Measurements from ENCODE around the gene CYP46A1. TPM values are rescaled to one million over a fixed set of nuclear protein-coding genes. Genes with fewer than 3 reads are reported as not detected.

The CYP46A1 gene
- total RNA-seq, 3 donors from 2014 or later: 0.08 to 0.32 (median 0.14) TPM

DNA sequence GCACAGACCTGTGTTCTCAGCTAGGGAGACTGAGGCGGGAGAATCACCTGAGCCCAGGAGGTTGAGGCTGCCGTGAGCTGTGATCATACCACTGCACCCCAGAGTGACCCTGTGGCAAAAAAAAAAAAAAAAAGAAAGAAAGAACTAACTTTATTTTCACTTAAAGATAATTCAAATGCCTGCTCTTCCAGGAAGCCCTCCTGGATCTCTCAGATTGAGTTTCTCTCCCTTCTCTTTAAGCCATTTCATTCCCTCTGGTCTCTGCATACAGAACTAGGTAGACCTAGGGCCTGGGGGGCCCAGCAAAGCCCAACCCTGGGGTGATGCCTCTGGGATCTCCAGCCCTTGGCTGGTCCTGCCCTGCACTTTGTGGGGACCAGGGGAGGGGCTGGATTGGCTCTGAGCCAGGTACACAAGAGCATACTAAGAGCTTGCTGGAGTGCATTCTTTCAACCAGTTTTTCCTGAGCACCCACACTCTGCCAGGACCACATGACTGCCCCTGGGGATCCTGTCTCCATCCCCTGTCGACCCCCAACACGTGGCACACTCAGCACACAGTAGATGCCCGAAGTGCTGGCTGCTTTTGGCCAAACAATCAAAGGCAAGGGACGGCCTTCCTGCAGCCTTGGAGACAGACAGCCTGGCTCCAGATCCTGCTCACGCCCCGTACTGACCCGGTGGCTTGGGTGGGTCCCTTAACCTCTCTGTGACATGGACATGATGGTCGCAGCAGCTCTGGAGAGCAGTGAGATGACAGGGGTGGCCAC is 52.7 kb downstream of the CYP46A1 start:
- Mint-ChIP-seq H3K4me3 (no peak overlapping the region), H3K9me3 (no peaks in the 10 kb centered on the region), H3K36me3 (ENCODE audit: insufficient read depth) (no peaks in the 10 kb centered on the region), H3K4me1 (ENCODE audit: low read depth) (no peaks in the 10 kb centered on the region), H3K27me3 (ENCODE audit: low read depth) (peaks cover 61% of the 10 kb centered on the region)
- DNase-seq (no peak), ATAC-seq (no peak)

DNA sequence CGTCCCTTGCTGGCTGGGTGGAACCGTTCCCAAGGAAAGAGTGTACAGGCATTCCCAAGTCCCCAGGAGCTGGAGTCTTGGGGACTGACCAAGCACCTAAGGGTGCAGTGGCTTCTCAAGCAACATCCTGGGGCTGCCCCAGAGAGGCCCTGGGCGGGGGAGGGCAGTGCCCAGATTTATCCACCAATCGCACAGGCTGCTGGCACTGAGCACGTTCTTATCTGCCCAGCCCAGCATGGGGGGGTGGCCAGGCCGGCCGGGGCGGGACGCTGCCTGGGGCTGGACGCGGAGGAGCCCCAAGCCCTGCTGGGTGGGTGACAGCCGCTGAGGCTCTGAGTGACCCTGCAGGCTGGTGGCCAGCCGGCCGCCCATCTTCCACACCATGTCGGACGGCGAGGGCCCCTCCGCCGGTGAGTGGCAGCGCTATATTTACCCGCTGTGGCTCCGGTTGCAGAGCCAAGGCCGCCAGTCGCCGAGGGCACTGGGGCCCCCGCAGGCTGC is 53.4 kb downstream of the CYP46A1 start:
- H3K4me1 Mint-ChIP-seq (ENCODE audit: low read depth): no peaks in the 10 kb centered on the region
- no peaks in the 10 kb centered on the region for H3K9me3 Mint-ChIP-seq
- peaks cover 61% of the 10 kb centered on the region for H3K27me3 Mint-ChIP-seq (ENCODE audit: low read depth)
- ATAC-seq (peak in 1 of 2 donors; percentile 40), DNase-seq (no peak)
- no peaks in the 10 kb centered on the region for H3K36me3 Mint-ChIP-seq (ENCODE audit: insufficient read depth)
- H3K4me3 Mint-ChIP-seq: no peak overlapping the region

DNA sequence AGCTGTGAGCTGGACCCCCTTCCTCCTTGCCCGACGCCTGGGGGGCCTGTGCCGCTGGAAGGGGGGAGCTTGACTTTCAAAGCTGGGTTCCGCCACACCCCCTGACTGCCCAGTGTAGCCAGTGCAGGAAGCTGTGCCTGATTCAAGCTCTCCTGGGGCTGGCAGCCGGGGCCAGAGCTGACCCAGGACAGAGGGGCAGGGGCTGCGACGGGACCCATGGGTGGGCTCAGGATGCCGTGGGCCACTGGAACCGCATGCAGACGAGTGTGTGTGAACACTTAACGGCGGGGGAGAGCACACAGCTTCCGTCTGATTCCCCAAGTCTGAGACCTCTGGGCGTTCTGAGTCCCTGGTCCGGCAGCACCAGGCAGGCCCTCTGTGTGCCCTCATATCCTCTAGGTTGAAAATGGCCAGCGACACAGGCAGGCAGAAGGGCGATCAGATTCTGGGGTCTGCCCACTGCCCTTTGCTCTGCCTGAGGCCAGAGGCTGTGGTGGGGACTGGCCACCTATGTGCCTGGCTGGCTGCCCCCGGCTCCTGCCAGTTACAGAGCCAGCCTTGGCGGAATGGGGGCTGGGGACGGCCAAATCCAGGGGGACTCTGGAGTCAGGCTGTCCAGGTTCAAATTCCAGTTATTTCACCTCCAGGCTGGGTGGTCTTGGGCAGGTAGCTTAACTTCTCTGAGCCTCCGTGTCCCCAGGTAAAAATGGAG is 54.0 kb downstream of the CYP46A1 start:
- Mint-ChIP-seq H3K36me3 (ENCODE audit: insufficient read depth) (no peaks in the 10 kb centered on the region), H3K27me3 (ENCODE audit: low read depth) (peaks cover 58% of the 10 kb centered on the region), H3K4me1 (ENCODE audit: low read depth) (no peaks in the 10 kb centered on the region), H3K9me3 (no peaks in the 10 kb centered on the region), H3K4me3 (no peak overlapping the region)
- DNase-seq: no peak
- no peak for ATAC-seq

DNA sequence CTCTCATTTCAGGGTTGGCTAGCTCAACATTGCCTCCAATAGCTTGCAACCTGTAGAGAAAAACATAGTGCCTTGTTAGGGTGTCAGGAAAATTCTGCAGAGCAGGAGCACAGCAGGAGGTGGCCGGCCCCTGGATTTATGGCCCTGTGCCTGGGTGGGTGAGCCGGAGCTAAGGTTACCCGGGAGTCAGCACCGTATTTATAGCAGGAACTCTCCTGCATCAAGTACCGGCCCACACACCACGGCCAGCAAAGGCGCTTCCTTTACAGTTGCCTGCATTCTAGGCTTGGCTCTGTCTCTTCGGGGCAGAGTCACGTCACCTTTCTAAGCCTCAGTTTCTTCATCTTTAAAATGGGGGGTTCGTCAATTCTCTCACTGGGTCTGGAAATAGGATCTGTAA is 56.3 kb downstream of the CYP46A1 start:
- Mint-ChIP-seq H3K27me3 (ENCODE audit: low read depth) (peaks cover 51% of the 10 kb centered on the region), H3K4me3 (no peak overlapping the region), H3K36me3 (ENCODE audit: insufficient read depth) (no peaks in the 10 kb centered on the region)

DNA sequence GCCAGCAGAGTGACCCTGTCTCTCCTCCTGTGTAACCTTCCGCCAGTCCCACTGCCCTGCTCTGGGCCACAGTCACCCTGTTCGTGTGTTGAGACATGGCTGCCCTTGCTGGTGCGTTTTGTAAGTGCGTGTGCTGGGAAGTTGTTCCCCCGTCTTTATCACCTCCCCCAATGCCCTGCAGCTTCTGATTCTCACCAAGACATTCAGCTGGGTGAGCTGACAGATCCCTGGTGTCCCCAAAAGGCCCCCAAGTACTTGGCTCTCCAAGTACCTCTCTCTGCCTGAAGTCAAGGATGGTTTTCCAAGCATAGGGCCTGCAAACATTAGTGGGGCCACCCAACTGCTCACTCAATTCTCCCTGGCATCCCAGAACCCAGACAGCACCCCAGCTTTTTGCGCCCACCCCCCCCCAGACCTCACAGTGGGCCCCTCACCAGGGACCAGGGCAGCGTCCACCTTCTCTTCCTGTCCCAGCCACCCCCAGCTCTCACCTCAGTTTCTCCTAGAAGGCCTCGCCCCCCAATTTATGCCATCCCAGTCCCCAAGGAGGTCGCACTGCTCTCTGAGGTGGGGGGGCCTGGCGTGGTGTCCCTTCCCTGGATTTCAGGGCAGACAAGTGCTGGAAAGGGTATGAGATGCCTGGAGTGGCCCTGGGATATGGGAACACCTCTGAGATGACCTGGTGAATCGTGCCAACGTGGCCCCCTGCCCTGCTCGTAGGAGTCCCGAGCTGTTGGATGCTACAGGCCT is 57.3 kb downstream of the CYP46A1 start:
- no peaks in the 10 kb centered on the region for H3K36me3 Mint-ChIP-seq (ENCODE audit: insufficient read depth)
- no peak for ATAC-seq
- no peak overlapping the region for H3K4me3 Mint-ChIP-seq
- no peaks in the 10 kb centered on the region for H3K9me3 Mint-ChIP-seq
- no peak for DNase-seq
- peaks cover 7% of the 10 kb centered on the region for H3K4me1 Mint-ChIP-seq (ENCODE audit: low read depth)
- H3K27me3 Mint-ChIP-seq (ENCODE audit: low read depth): peaks cover 43% of the 10 kb centered on the region

More for the DNA sequence above, 56.3 kb downstream of the CYP46A1 start:
- ATAC-seq (no peak), DNase-seq (no peak)
- peaks cover 2% of the 10 kb centered on the region for H3K4me1 Mint-ChIP-seq (ENCODE audit: low read depth)
- H3K9me3 Mint-ChIP-seq: no peaks in the 10 kb centered on the region

DNA sequence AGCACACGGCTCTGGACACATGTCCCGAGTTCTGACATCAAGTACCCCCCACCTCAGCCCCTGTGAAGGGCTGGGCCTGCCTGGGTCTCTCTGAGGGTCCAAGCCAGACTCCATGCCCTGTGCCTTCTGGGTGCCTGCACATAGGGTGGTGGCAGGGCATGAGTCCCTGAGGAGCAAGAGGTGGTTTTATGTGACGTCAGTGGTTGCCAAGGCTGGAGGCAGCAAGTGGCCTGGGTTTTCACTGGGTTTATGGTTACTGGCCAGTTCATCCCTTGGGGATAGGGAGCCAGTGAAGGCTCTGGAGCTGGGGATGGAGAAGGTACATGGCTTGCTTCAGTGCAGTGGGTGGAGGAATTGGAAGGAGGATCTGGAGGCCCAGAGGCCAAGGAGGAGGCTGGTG is 58.0 kb downstream of the CYP46A1 start:
- no peak for DNase-seq
- no peak overlapping the region for H3K4me3 Mint-ChIP-seq
- no peak for ATAC-seq
- no peaks in the 10 kb centered on the region for H3K36me3 Mint-ChIP-seq (ENCODE audit: insufficient read depth)
- no peaks in the 10 kb centered on the region for H3K9me3 Mint-ChIP-seq
- H3K27me3 Mint-ChIP-seq (ENCODE audit: low read depth): peaks cover 39% of the 10 kb centered on the region
- H3K4me1 Mint-ChIP-seq (ENCODE audit: low read depth): peaks cover 7% of the 10 kb centered on the region

DNA sequence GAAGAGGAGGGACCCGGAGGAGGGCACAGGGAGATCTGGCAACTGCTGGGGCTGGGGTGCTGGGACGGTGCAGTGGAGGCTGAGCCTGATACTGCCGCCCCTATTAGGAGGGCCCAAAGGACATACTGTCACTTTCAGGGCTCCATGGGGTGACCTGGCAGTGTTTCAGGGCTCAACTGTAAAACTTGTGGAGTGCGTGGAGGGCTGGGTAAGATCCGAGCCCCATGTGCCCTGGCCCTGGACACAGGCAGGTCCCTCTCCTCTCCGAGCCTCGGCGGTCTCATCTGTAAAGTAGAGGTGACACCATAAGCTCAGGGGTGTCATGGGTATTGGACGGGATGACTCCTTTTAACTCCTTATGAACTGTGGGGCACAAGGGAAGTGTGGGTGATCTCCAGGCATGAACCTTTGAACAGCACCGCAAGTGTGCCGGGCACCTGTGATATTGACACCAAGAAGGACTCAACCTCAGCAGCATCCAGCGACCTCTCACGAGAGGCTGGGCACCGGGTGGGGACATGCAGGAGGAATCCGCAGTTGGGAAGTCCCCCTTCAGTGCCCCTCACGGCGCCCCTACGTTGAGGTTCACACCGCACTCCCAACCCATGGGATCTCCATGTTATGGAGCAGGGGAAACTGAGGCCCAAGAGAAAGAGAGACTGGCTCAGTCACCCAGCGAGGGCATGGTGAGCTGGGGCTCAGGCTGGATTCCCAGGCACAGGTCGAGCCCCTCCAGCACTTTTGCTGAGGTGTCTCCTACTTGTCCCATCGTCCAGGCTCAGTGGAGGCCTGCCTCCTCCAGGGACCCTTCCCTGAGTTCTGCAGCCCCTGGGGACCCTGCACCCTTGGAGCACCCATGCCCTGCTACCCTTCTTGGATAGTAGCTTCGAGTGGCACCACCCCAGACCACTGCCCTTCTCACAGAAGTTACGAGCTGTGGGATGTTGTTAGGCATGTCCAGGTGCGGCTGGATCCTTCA is 58.7 kb downstream of the CYP46A1 start:
- DNase-seq (no peak), ATAC-seq (no peak)
- Mint-ChIP-seq H3K4me1 (ENCODE audit: low read depth) (peaks cover 10% of the 10 kb centered on the region), H3K36me3 (ENCODE audit: insufficient read depth) (no peaks in the 10 kb centered on the region), H3K9me3 (no peaks in the 10 kb centered on the region), H3K4me3 (no peak overlapping the region), H3K27me3 (ENCODE audit: low read depth) (peaks cover 38% of the 10 kb centered on the region)

DNA sequence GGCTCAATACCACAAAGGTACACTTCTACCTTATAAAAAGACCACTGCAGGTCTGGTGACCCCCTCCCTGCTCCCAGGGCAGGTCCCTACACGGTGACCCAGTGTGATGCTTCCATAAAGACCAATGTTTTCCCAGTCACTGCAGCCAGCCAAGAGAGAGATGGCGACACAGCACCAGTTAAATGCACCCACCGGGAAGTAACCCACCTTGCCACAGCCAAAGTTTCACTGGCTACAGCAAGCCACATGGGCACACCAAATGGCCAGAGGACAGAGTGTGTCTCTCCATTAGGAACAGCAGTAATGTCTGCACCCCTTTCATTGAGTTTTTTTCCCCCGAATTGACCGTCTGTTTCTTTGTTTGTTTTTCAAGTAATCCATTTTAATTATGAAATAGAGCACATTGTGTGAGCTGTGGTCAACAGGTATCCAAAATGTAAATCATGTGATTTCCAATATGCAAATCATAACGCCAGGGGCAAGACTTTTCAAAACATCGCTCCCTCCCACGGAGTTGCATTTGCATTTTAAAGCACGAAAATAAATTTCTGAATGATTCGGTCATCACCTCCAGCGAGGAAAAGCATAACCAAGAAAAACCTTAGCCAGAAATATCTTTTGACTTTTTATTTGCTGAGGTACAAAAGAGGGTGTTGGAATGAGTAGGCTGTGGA is 60.2 kb downstream of the CYP46A1 start:
- peaks cover 30% of the 10 kb centered on the region for H3K27me3 Mint-ChIP-seq (ENCODE audit: low read depth)
- no peaks in the 10 kb centered on the region for H3K36me3 Mint-ChIP-seq (ENCODE audit: insufficient read depth)
- H3K9me3 Mint-ChIP-seq: no peaks in the 10 kb centered on the region
- DNase-seq: no peak
- no peak overlapping the region for H3K4me3 Mint-ChIP-seq
- peak in 1 of 2 donors; percentile 17 for ATAC-seq
- H3K4me1 Mint-ChIP-seq (ENCODE audit: low read depth): peaks cover 10% of the 10 kb centered on the region

DNA sequence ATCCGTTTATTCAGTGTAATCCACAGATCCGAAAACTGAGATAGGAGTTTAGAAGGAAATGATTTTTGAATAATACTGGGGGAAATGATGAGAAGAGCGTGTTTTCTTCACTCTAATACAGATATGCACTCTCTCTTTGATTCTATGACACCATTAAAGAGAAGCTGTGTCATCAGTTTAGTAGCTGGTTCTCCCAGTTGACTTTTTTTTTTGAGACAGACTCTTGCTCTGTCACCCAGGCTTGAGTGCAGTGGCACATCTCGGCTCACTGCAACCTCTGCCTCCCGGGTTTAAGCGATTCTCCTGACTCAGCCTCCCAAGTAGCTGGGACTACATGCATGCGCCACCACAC is 60.8 kb downstream of the CYP46A1 start:
- ATAC-seq: no peak
- peaks cover 10% of the 10 kb centered on the region for H3K4me1 Mint-ChIP-seq (ENCODE audit: low read depth)
- no peak for DNase-seq
- no peaks in the 10 kb centered on the region for H3K36me3 Mint-ChIP-seq (ENCODE audit: insufficient read depth)
- peaks cover 25% of the 10 kb centered on the region for H3K27me3 Mint-ChIP-seq (ENCODE audit: low read depth)
- no peaks in the 10 kb centered on the region for H3K9me3 Mint-ChIP-seq
- H3K4me3 Mint-ChIP-seq: no peak overlapping the region

DNA sequence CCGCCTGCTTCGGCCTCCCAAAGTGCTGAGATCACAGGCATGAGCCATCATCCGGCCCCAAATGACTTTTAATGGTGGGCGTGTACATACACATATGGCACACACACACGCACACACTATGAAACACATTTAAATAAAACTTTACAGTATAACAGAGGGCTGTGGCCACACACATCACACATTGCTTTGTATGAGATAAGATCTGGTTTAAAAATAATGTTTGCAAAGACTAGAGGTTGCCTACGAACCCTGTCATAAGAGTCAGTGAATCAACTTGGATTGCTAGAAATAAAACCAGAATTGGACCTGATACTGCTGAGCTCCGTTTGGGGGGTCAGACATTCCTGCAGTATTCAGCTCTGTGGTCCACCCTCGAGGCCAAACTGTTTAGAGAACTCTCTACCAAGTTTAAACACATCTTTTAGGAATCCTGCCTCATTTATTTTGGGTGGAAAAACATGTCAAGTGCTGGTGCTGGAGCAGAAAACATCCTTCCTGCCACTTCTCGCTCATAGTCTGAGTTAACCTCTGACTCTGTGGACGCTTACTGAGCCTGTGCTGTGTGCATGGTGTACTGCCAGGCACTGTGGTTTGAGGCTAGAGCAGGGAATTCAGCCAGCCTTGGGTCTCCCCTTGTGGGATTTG is 61.3 kb downstream of the CYP46A1 start:
- no peak for DNase-seq
- peaks cover 23% of the 10 kb centered on the region for H3K27me3 Mint-ChIP-seq (ENCODE audit: low read depth)
- no peaks in the 10 kb centered on the region for H3K36me3 Mint-ChIP-seq (ENCODE audit: insufficient read depth)
- no peak for ATAC-seq
- peaks cover 10% of the 10 kb centered on the region for H3K4me1 Mint-ChIP-seq (ENCODE audit: low read depth)
- H3K9me3 Mint-ChIP-seq: no peaks in the 10 kb centered on the region
- H3K4me3 Mint-ChIP-seq: no peak overlapping the region

DNA sequence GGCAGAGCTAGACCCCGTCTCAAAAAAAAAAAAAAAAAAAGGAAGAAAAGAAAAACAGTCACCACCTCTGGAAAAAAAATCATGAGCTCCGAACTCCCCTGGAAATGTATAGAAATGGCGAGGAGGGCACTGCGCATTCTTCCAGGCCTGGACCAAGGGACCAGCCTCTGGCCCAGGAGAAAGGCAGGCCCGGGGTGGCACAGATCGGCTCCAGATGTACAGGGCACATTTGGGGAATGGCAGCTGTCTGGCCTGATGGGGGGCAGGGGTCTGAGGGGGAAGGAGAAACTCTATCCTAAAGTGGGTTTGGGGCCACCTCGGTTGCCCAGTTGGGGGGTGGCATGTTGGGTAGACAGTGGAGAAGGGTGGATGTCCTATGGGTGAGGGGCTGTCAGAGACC is 63.1 kb downstream of the CYP46A1 start:
- H3K9me3 Mint-ChIP-seq: no peaks in the 10 kb centered on the region
- DNase-seq (no peak), ATAC-seq (no peak)
- no peak overlapping the region for H3K4me3 Mint-ChIP-seq
- H3K36me3 Mint-ChIP-seq (ENCODE audit: insufficient read depth): no peaks in the 10 kb centered on the region
- peaks cover 12% of the 10 kb centered on the region for H3K4me1 Mint-ChIP-seq (ENCODE audit: low read depth)
- H3K27me3 Mint-ChIP-seq (ENCODE audit: low read depth): peaks cover 23% of the 10 kb centered on the region

DNA sequence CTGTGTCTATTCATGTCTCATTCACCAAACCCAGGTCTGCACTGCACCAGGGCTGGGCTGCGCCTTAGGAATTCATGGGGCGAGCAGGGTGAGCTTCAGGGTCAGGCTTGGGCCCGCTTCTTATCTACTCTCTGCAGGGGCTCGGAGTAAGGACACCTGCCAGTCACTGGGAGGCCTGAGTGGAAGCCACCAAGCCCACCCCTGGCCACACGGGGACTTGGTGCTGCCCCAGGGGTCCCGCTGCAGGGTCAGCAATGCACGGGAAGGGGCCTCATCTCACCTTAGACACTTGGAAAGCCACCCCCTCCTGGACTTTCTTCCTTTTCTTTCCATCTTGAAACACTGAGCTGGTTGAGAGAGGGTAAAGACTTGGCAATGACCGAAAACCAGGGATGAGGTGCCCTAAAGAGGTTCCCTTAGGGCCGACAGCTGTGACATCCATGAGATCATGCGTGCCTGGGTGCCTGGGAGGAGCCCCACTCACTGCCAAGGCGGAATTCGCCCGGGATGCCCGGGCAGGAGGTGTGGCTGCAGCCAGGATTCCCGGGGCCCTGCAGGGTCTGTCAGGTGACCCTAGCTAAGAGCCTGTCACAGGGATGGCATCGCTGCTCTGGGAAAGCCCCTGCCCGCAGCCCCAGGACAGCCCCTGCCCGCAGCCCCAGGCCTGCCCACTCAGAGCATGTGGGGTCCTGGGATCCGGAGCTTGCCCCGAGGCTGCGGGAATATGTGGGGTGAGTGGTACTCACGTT is 63.7 kb downstream of the CYP46A1 start:
- no peak for ATAC-seq
- no peaks in the 10 kb centered on the region for H3K36me3 Mint-ChIP-seq (ENCODE audit: insufficient read depth)
- H3K4me3 Mint-ChIP-seq: no peak overlapping the region
- H3K9me3 Mint-ChIP-seq: no peaks in the 10 kb centered on the region
- H3K4me1 Mint-ChIP-seq (ENCODE audit: low read depth): peaks cover 13% of the 10 kb centered on the region
- H3K27me3 Mint-ChIP-seq (ENCODE audit: low read depth): peaks cover 27% of the 10 kb centered on the region
- DNase-seq: no peak

All from activated T-cell treated with anti-CD3 and anti-CD28 coated beads, Interleukin-2, amount 50 U/mL, for 4 hours (primary cell).